Osteoblast (primary cell): Measurements from ENCODE around the gene SUN3. TPM values are rescaled to one million over a fixed set of nuclear protein-coding genes. Genes with fewer than 3 reads are reported as not detected.
A peak's percentile ranks its signal among the peaks of the same experiment; 100 is the strongest.

Source experiments
- DNase-seq: peaks from one replicate; pipeline ENCODE4 v3.0.0; 2011; ENCODE audit warnings: low spot score, mixed read lengths; ENCODE audit not compliant: insufficient read length; ENCODE audit errors: missing footprints
- H2AFZ ChIP-seq: 2 replicates; pipeline ENCODE4 v1.6.0; 2011; ENCODE audit warnings: mild to moderate bottlenecking, low read length
- H3K27ac ChIP-seq: 2 replicates; pipeline ENCODE4 v1.5.1; 2011; ENCODE audit warnings: mild to moderate bottlenecking, low read depth, low read length, moderate library complexity
- H3K27me3 ChIP-seq: 2 replicates; pipeline ENCODE4 v1.6.0; 2012; ENCODE audit warnings: mild to moderate bottlenecking, control low read depth, inconsistent platforms, low read length, moderate library complexity; ENCODE audit not compliant: insufficient read depth
- H3K36me3 ChIP-seq: 2 replicates; pipeline ENCODE4 v1.5.1; 2011; ENCODE audit warnings: mild to moderate bottlenecking, low read length, control low read depth, moderate library complexity; ENCODE audit not compliant: insufficient read depth
- H3K4me1 ChIP-seq: 2 replicates; pipeline ENCODE4 v1.5.1; 2011; ENCODE audit warnings: mild to moderate bottlenecking, low read length, control low read depth, moderate library complexity; ENCODE audit not compliant: insufficient read depth
- H3K4me2 ChIP-seq: 2 replicates; pipeline ENCODE4 v1.6.0; 2011; ENCODE audit warnings: mild to moderate bottlenecking, low read length; ENCODE audit not compliant: insufficient read depth
- H3K4me3 ChIP-seq: fragments of 200-600 bp; sonication (generic); 3 replicates; pipeline ENCODE4 v1.5.1; 2012; ENCODE audit warnings: mild to moderate bottlenecking, low read length, inconsistent platforms; ENCODE audit not compliant: insufficient read depth
- H3K79me2 ChIP-seq: 2 replicates; pipeline ENCODE4 v1.6.0; 2012; ENCODE audit warnings: mild to moderate bottlenecking, low read length, control low read depth, inconsistent platforms; ENCODE audit not compliant: insufficient read depth
- H3K9me3 ChIP-seq: 2 replicates; pipeline ENCODE4 v1.5.1; 2011; ENCODE audit warnings: low read depth, low read length, control low read depth
- H4K20me1 ChIP-seq: 2 replicates; pipeline ENCODE4 v1.6.0; 2012; ENCODE audit warnings: mild to moderate bottlenecking, low read length, control low read depth; ENCODE audit not compliant: insufficient read depth
- CTCF ChIP-seq: IDR thresholded peaks from 2 replicates; pipeline ENCODE4 v1.5.1; 2011; ENCODE audit warnings: mild to moderate bottlenecking, low read depth, low read length, moderate library complexity; ENCODE audit errors: extremely low read depth
- total RNA-seq: library from RNA; depleted of rRNA; stranded (reverse); fragments of >200 nt; gene quantifications from 2 replicates; pipeline ENCODE4 v1.2.3, GENCODE V29; 2012

Gene SUN3
- total RNA-seq, 1 donor = not detected

DNA sequence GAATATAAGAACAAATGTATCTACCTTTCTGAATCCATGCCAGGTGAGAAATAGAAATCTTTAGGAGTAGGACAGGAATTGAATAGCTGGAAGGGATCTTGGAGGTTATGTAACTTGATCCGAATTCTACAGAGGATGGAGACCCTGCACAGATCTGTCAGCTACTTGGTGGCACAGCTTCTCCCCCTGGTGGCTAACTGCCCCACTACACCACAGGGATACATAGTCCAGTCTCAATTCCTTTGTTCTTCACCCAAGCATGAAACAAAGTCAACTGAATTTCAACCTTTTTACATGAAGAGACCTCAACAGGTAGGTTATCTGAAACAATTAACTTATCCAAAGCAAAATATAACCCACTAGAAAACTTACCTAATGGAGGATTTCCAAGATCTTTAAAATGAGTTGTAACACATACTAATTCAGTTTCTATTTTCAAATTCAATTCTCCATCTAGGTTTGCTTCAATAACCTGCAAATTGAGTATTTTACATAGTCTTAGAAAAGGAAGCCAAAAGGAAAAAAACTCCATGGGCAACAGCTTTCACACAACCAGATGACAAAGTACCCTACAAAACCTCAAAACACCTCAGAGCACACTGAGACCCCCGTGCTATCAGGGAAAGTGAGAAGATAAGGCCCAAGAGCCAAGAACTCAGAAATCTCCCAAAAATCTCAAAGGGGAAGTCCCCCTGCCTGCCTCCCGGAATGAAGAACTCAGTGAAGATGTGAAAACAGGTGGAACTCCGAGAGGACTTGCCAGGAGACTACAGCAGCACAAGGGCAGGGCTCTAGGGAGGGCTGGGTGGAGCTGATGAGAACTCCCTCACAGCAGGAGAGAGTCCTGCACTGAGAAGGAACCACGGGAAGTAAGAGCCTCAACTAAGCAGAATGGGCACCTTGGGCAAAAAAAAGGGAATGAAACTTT, 59.8 kb downstream of the SUN3 start:
- no peaks in the 10 kb centered on the region for H4K20me1 ChIP-seq
- peaks cover 67% of the 10 kb centered on the region for H3K36me3 ChIP-seq
- H3K4me2 ChIP-seq = no peak overlapping the region
- H3K9me3 ChIP-seq = no peaks in the 10 kb centered on the region
- H3K4me1 ChIP-seq = peaks cover 5% of the 10 kb centered on the region
- H3K27ac ChIP-seq = no peak overlapping the region
- peaks cover 2% of the 10 kb centered on the region for H3K79me2 ChIP-seq
- no peak overlapping the region for H2AFZ ChIP-seq
- DNase-seq = peak; percentile 88
- peak; percentile 96 for TF ChIP-seq CTCF
- H3K27me3 ChIP-seq = no peaks in the 10 kb centered on the region
- H3K4me3 ChIP-seq = no peak overlapping the region

- no peak for TF ChIP-seq CTCF
- peaks cover 5% of the 10 kb centered on the region for H3K4me1 ChIP-seq
- no peak overlapping the region for H3K4me3 ChIP-seq
- no peak for DNase-seq
- peaks cover 66% of the 10 kb centered on the region for H3K36me3 ChIP-seq
- H2AFZ ChIP-seq = no peak overlapping the region
- no peaks in the 10 kb centered on the region for H3K9me3 ChIP-seq
- H4K20me1 ChIP-seq = no peaks in the 10 kb centered on the region
- H3K27me3 ChIP-seq = no peaks in the 10 kb centered on the region
- H3K27ac ChIP-seq = no peak overlapping the region
- H3K4me2 ChIP-seq = no peak overlapping the region
- peaks cover 2% of the 10 kb centered on the region for H3K79me2 ChIP-seq
Measured at GRCh38 chr7:47967708-47968107, 61.2 kb downstream of the SUN3 start.

DNA sequence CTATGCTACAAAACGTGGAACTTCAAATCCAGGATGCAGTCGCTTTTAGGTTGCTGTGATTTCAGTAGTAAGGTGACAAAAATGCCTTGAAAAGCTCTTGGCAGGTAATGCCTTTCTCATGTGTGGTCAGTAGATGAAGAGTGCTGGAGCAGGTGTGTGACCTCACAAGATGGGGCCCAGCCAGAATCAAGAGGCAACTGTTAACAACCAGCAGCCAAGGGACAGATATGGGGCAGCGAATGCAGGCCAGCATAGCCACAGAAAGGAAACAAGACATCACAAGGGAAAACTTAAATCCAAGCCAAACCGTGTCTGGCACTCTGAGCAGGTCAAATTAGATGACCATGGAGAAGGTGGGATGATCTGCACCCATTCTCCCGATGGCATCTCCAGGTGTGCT, 61.8 kb downstream of the SUN3 start:
- H3K27ac ChIP-seq = no peak overlapping the region
- peaks cover 2% of the 10 kb centered on the region for H3K79me2 ChIP-seq
- no peaks in the 10 kb centered on the region for H3K27me3 ChIP-seq
- peaks cover 5% of the 10 kb centered on the region for H3K4me1 ChIP-seq
- TF ChIP-seq CTCF = no peak
- no peak overlapping the region for H2AFZ ChIP-seq
- H3K36me3 ChIP-seq = peaks cover 63% of the 10 kb centered on the region
- H3K4me3 ChIP-seq = no peak overlapping the region
- H4K20me1 ChIP-seq = no peaks in the 10 kb centered on the region
- no peaks in the 10 kb centered on the region for H3K9me3 ChIP-seq
- H3K4me2 ChIP-seq = no peak overlapping the region
- DNase-seq = no peak

- no peak for DNase-seq
- Histone ChIP-seq H3K4me2 (no peak overlapping the region), H3K27me3 (no peaks in the 10 kb centered on the region), H3K4me3 (no peak overlapping the region), H2AFZ (no peak overlapping the region), H3K27ac (no peak overlapping the region), H3K36me3 (peaks cover 76% of the 10 kb centered on the region), H3K4me1 (no peaks in the 10 kb centered on the region), H4K20me1 (no peaks in the 10 kb centered on the region), H3K9me3 (no peaks in the 10 kb centered on the region), H3K79me2 (peaks cover 2% of the 10 kb centered on the region)
- no peak for TF ChIP-seq CTCF
Measured at GRCh38 chr7:47965456-47965855, 63.5 kb downstream of the SUN3 start.
